NT2/D1 (cell line): ENCODE data around the gene UBE2O.

Experiments used
- SUZ12 ChIP-seq: IDR thresholded peaks from 2 replicates; pipeline ENCODE4 v1.6.1; 2011; ENCODE audit not compliant: insufficient read length, insufficient read depth; ENCODE audit errors: extremely low read depth
- YY1 ChIP-seq: IDR thresholded peaks from 2 replicates; pipeline ENCODE4 v1.6.1; 2011; ENCODE audit not compliant: insufficient read length, insufficient read depth
- ZNF274 ChIP-seq: IDR thresholded peaks from 2 replicates; pipeline ENCODE4 v1.6.1; 2011; ENCODE audit warnings: mild to moderate bottlenecking, low read depth, low read length

DNA sequence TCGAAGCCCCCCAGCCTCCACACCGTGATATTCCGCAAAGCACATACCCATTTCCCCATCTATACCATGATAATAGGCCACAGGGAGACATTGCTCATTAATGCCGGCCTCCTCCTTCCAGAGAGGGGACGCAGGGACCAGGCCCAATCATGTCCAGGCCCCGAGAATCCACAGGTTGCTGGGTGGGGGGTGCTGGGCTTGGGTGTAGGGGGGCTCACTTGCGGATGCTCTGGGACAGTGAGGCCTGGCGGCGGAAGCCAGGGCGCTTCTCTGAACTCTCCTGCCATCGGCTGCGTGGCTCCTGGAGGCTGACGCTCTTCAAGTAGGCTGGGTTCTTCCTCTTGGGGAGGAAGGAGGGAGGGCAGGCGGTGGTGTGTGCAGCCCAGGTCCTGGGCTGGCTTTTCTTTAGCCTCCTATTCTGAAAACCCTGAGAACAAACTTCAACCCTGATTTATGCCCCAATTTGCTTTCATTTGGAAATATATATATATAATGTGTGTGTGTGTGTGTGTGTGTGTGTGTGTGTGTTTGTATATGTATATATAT is 26.6 kb upstream of the UBE2O start:
- TF ChIP-seq YY1 = no peak
- no peak for TF ChIP-seq ZNF274
- no peak for TF ChIP-seq SUZ12
